Fibroblast of lung (primary cell): Measurements from ENCODE around the gene PPFIA2.

ENCODE experiments used
- EZH2 ChIP-seq: IDR thresholded peaks from 2 replicates; pipeline ENCODE4 v1.5.1; 2012; ENCODE audit warnings: low read length, control low read depth, mild to moderate bottlenecking; ENCODE audit errors: missing control alignments
- TF ChIP-seq, protein P1 (sequence below), 2 donors: IDR thresholded peaks in 1 of 2; conservative IDR thresholded peaks in 1 of 2; 1 replicate in 1 of 2; 2 replicates in 1 of 2; pipeline ENCODE4 v1.5.1; 2011 to 2012; ENCODE audit warnings: low read length in 2 of 2, control low read depth in 1 of 2, inconsistent platforms in 1 of 2, low read depth in 1 of 2, mild to moderate bottlenecking in 1 of 2

DNA sequence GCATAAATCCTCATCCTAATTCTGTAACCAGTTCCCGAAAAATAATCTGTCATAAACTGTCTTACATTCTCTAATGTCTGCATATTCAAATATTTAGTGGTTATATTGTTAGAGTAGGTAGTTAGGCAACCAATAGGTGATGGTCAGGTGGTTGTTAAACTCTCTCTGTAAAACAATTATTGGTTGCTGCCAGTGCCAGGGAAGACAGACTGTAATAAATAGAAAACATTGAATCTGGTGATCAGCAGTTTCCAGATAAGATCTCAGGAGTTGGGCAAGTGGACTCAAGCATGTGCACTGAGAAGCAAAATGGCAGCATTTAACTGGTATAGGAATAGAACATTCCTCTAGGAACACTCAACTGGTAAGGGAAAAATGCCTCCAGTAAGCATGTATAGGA, 355.8 kb downstream of the PPFIA2 start:
- TF ChIP-seq, protein P1, sequence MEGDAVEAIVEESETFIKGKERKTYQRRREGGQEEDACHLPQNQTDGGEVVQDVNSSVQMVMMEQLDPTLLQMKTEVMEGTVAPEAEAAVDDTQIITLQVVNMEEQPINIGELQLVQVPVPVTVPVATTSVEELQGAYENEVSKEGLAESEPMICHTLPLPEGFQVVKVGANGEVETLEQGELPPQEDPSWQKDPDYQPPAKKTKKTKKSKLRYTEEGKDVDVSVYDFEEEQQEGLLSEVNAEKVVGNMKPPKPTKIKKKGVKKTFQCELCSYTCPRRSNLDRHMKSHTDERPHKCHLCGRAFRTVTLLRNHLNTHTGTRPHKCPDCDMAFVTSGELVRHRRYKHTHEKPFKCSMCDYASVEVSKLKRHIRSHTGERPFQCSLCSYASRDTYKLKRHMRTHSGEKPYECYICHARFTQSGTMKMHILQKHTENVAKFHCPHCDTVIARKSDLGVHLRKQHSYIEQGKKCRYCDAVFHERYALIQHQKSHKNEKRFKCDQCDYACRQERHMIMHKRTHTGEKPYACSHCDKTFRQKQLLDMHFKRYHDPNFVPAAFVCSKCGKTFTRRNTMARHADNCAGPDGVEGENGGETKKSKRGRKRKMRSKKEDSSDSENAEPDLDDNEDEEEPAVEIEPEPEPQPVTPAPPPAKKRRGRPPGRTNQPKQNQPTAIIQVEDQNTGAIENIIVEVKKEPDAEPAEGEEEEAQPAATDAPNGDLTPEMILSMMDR (conservative IDR thresholded peaks at IDR 0.05 in 1 of 2, IDR thresholded peaks at IDR 0.05 in 1 of 2; ENCODE audit: low read depth in 1 of 2, low read length in 2 of 2): no peak
- no peak for TF ChIP-seq EZH2
